Neural cell (in vitro differentiated cells): ENCODE data around the gene EDA. TPM values are rescaled to one million over a fixed set of nuclear protein-coding genes. Genes with fewer than 3 reads are reported as not detected.

ENCODE experiments used
- H2AFZ ChIP-seq: fragments of 200-600, 300-800 bp; sonication (generic), shearing (Covaris generic); 2 replicates; pipeline ENCODE4 v1.6.0; 2014; ENCODE audit warnings: low read depth, mild to moderate bottlenecking, antibody characterized with exemption, low read length, moderate library complexity
- H3F3A ChIP-seq: fragments of 200-600 bp; shearing (Covaris generic); 2 replicates; pipeline ENCODE4 v1.6.1; 2016; ENCODE audit warnings: mild to moderate bottlenecking, moderate library complexity, mixed read lengths, antibody characterized with exemption, low read length; ENCODE audit not compliant: insufficient read depth, poor library complexity, severe bottlenecking
- H3K27ac ChIP-seq: fragments of 200-600, 300-800 bp; sonication (generic), shearing (Covaris generic); 2 replicates; pipeline ENCODE4 v1.5.1; 2014; ENCODE audit warnings: mild to moderate bottlenecking, low read length, moderate library complexity
- H3K27me3 ChIP-seq: fragments of 300-800, 200-600 bp; sonication (generic), shearing (Covaris generic); 2 replicates; pipeline ENCODE4 v1.6.0; 2014; ENCODE audit warnings: mild to moderate bottlenecking, low read depth, low read length, moderate library complexity; ENCODE audit not compliant: insufficient read depth
- H3K36me3 ChIP-seq: fragments of 300-800, 200-600 bp; sonication (generic), shearing (Covaris generic); 2 replicates; pipeline ENCODE4 v1.5.1; 2014; ENCODE audit warnings: mild to moderate bottlenecking, antibody characterized with exemption, low read length, moderate library complexity; ENCODE audit not compliant: insufficient read depth
- H3K4me2 ChIP-seq: fragments of 300-800, 200-600 bp; sonication (generic), shearing (Covaris generic); 2 replicates; pipeline ENCODE4 v1.6.0; 2014; ENCODE audit warnings: mild to moderate bottlenecking, low read length
- H3K4me3 ChIP-seq: fragments of 300-800, 200-600 bp; sonication (generic), shearing (Covaris generic); 2 replicates; pipeline ENCODE4 v1.5.1; 2014; ENCODE audit warnings: mild to moderate bottlenecking, low read length, moderate library complexity
- H3K79me2 ChIP-seq: fragments of 200-600 bp; shearing (Covaris generic); replicated peaks from 2 replicates; pipeline ENCODE4 v1.6.0; 2014; ENCODE audit warnings: mild to moderate bottlenecking, low read length, moderate library complexity; ENCODE audit not compliant: insufficient read depth
- H3K9ac ChIP-seq: fragments of 300-800, 200-600 bp; sonication (generic), shearing (Covaris generic); 2 replicates; pipeline ENCODE4 v1.6.1; 2016; ENCODE audit warnings: mild to moderate bottlenecking, low read length, mixed read lengths
- H3K9me2 ChIP-seq: fragments of 200-600 bp; shearing (Covaris generic); 2 replicates; pipeline ENCODE4 v1.6.1; 2016; ENCODE audit warnings: mild to moderate bottlenecking, low read length, mixed read lengths; ENCODE audit not compliant: insufficient read depth
- H3K9me3 ChIP-seq: fragments of 200-600, 300-800 bp; sonication (generic), shearing (Covaris generic); 2 replicates; pipeline ENCODE4 v1.6.1; 2016; ENCODE audit warnings: mild to moderate bottlenecking, mixed run types, low read length, moderate library complexity, mixed read lengths
- H4K20me1 ChIP-seq: fragments of 200-600 bp; shearing (Covaris generic); 2 replicates; pipeline ENCODE4 v1.6.1; 2016; ENCODE audit warnings: mild to moderate bottlenecking, mixed run types; ENCODE audit not compliant: insufficient read depth
- CTCF ChIP-seq: fragments of 450-650 bp; IDR thresholded peaks from 2 replicates; pipeline ENCODE4 v1.5.1; 2014; ENCODE audit warnings: antibody characterized with exemption, mild to moderate bottlenecking, moderate library complexity; ENCODE audit not compliant: poor library complexity, severe bottlenecking
- EP300 ChIP-seq: fragments of 450-650 bp; conservative IDR thresholded peaks from 2 replicates; pipeline ENCODE4 v1.6.1; 2014; ENCODE audit warnings: antibody characterized with exemption, mild to moderate bottlenecking, moderate library complexity; ENCODE audit not compliant: poor library complexity, severe bottlenecking
- EZH2 ChIP-seq: fragments of 200-600, 300-800 bp; shearing (Covaris generic), sonication (generic); IDR thresholded peaks from 2 replicates; pipeline ENCODE4 v1.6.1; 2014; ENCODE audit warnings: antibody characterized with exemption, low read length, borderline replicate concordance, mild to moderate bottlenecking; ENCODE audit not compliant: insufficient read depth, poor library complexity, severe bottlenecking
- MXI1 ChIP-seq: fragments of 450-650 bp; conservative IDR thresholded peaks from 2 replicates; pipeline ENCODE4 v1.6.1; 2014; ENCODE audit warnings: antibody characterized with exemption, mild to moderate bottlenecking; ENCODE audit not compliant: poor library complexity, severe bottlenecking
- POLR2AphosphoS5 ChIP-seq: IDR thresholded peaks from 2 replicates; pipeline ENCODE4 v1.6.1; 2012
- RAD21 ChIP-seq: fragments of 450-650 bp; conservative IDR thresholded peaks from 2 replicates; pipeline ENCODE4 v1.6.1; 2014; ENCODE audit warnings: antibody characterized with exemption, mild to moderate bottlenecking, moderate library complexity
- REST ChIP-seq: IDR thresholded peaks from 2 replicates; pipeline ENCODE4 v1.6.1; 2012; ENCODE audit warnings: borderline replicate concordance
- SMC3 ChIP-seq: fragments of 450-650 bp; conservative IDR thresholded peaks from 2 replicates; pipeline ENCODE4 v1.6.1; 2014; ENCODE audit warnings: antibody characterized with exemption, mild to moderate bottlenecking, moderate library complexity; ENCODE audit not compliant: poor library complexity
- TAF1 ChIP-seq: IDR thresholded peaks from 2 replicates; pipeline ENCODE4 v1.6.1; 2012; ENCODE audit warnings: low read depth
- polyA minus RNA-seq: library from RNA; depleted of rRNA, polyadenylated mRNA; stranded (reverse); fragments of >200 nt; gene quantifications from 2 replicates; pipeline ENCODE4 v1.2.3, GENCODE V29; 2014
- polyA plus RNA-seq: library from polyadenylated mRNA; depleted of rRNA; stranded (reverse); fragments of >200 nt; gene quantifications from 2 replicates; pipeline ENCODE4 v1.2.3, GENCODE V29; 2014

Gene EDA
- polyA plus RNA-seq, result 1.1 and 1.3 TPM in 2 replicates
- 2.0 and 2.4 TPM in 2 replicates for polyA minus RNA-seq

- no peaks in the 10 kb centered on the region for H3K36me3 ChIP-seq
- H3K27ac ChIP-seq, result no peak within 1 kb of the TSS
- H3K27me3 ChIP-seq, result peaks cover 8% of the 10 kb centered on the region
Observed at GRCh38 chrX:69615779-69616456, at the start of gene EDA. TSS of gene EDA (plus strand) at chrX:69616113.

GRCh38 chrX:69568828-69569227 lies 47.1 kb upstream of the EDA start:
- no peaks in the 10 kb centered on the region for H3F3A ChIP-seq
- H2AFZ ChIP-seq, result no peak overlapping the region
- no peaks in the 10 kb centered on the region for H3K9me2 ChIP-seq
- no peak for TF ChIP-seq REST
- TF ChIP-seq EZH2, result no peak
- no peak for TF ChIP-seq SMC3
- no peak for TF ChIP-seq EP300
- no peak for TF ChIP-seq POLR2AphosphoS5
- no peak for TF ChIP-seq TAF1
- H4K20me1 ChIP-seq, result no peaks in the 10 kb centered on the region
- no peaks in the 10 kb centered on the region for H3K79me2 ChIP-seq
- H3K27ac ChIP-seq, result no peak overlapping the region
- no peaks in the 10 kb centered on the region for H3K27me3 ChIP-seq
- no peak overlapping the region for H3K9ac ChIP-seq
- no peaks in the 10 kb centered on the region for H3K36me3 ChIP-seq
- no peak overlapping the region for H3K4me2 ChIP-seq
- H3K9me3 ChIP-seq, result no peaks in the 10 kb centered on the region
- H3K4me3 ChIP-seq, result no peak overlapping the region

More at GRCh38 chrX:69615779-69616456, at the start of gene EDA:
- no peak for TF ChIP-seq SMC3
- Histone ChIP-seq H4K20me1 (no peaks in the 10 kb centered on the region), H3K4me2 (peak within 1 kb of the TSS; percentile 35), H3K4me3 (peak within 1 kb of the TSS; percentile 80), H3F3A (no peaks in the 10 kb centered on the region), H3K79me2 (no peaks in the 10 kb centered on the region), H3K9me3 (no peaks in the 10 kb centered on the region), H3K9ac (peak within 1 kb of the TSS; percentile 23), H3K9me2 (no peaks in the 10 kb centered on the region), H2AFZ (peak within 1 kb of the TSS; percentile 14)

- no peak overlapping the region for H3K27ac ChIP-seq
- H3F3A ChIP-seq, result no peaks in the 10 kb centered on the region
- no peak overlapping the region for H3K9ac ChIP-seq
- no peak overlapping the region for H3K4me3 ChIP-seq
- H2AFZ ChIP-seq, result no peak overlapping the region
- no peaks in the 10 kb centered on the region for H3K36me3 ChIP-seq
- H3K4me2 ChIP-seq, result no peak overlapping the region
- H3K79me2 ChIP-seq, result no peaks in the 10 kb centered on the region
- H3K9me2 ChIP-seq, result no peaks in the 10 kb centered on the region
- TF ChIP-seq RAD21 (no peak), EZH2 (no peak), SMC3 (no peak), MXI1 (no peak), POLR2AphosphoS5 (no peak), TAF1 (no peak), EP300 (no peak), REST (no peak), CTCF (no peak)
- no peaks in the 10 kb centered on the region for H3K27me3 ChIP-seq
- no peaks in the 10 kb centered on the region for H3K9me3 ChIP-seq
- no peaks in the 10 kb centered on the region for H4K20me1 ChIP-seq
Observed at GRCh38 chrX:69597399-69597798, 18.5 kb upstream of the EDA start.
